Gastroesophageal sphincter (tissue), 4 donors: ENCODE data around the gene POU2AF2. TPM values are rescaled to one million over a fixed set of nuclear protein-coding genes. Genes with fewer than 3 reads are reported as not detected.
"Not testable (repeated sequence)": the region's sequence is repeated elsewhere in the genome, so short reads cannot be mapped to it uniquely, and the experiment has no call there.

ENCODE experiments used
- ATAC-seq: fragments of 150-250 bp; one replicate; pipeline ENCODE4 v1.9.1; 2016; ENCODE audit warnings: mild to moderate bottlenecking, moderate library complexity
- H3K27ac ChIP-seq, 4 donors: fragments of 200-600 bp; sonication (generic) in 3 of 4; 1 replicate in 3 of 4; 2 replicates in 1 of 4; pipeline ENCODE4 v1.5.1; 2016 to 2019
- H3K27me3 ChIP-seq: fragments of 200-600 bp; sonication (generic); one replicate; pipeline ENCODE4 v1.5.1; 2019
- H3K36me3 ChIP-seq, 2 donors: fragments of 200-600 bp; sonication (generic); one replicate each; pipeline ENCODE4 v1.5.1; 2019; ENCODE audit warnings: control low read depth in 1 of 2
- H3K4me1 ChIP-seq, 3 donors: fragments of 200-600 bp; sonication (generic); 1 replicate in 2 of 3; 2 replicates in 1 of 3; pipeline ENCODE4 v1.5.1; 2016 to 2019; ENCODE audit warnings: control low read depth in 2 of 3
- H3K4me3 ChIP-seq, 2 donors: fragments of 200-600 bp; sonication (generic); one replicate each; pipeline ENCODE4 v1.5.1; 2019; ENCODE audit warnings: mild to moderate bottlenecking in 1 of 2, moderate library complexity in 1 of 2
- H3K9me3 ChIP-seq, 3 donors: fragments of 200-600 bp; sonication (generic); one replicate each; pipeline ENCODE4 v1.5.1; 2017 to 2019; ENCODE audit warnings: control low read depth in 2 of 3
- EP300 ChIP-seq: sonication (generic); formaldehyde crosslinking; IDR thresholded peaks from one replicate; pipeline ENCODE4 v1.6.1; 2017; ENCODE audit warnings: antibody characterized with exemption, mild to moderate bottlenecking
- POLR2A ChIP-seq, 2 donors: fragments of 450-650 bp; IDR thresholded peaks; one replicate each; pipeline ENCODE4 v1.6.1; 2017; ENCODE audit warnings: antibody characterized with exemption in 2 of 2, mild to moderate bottlenecking in 2 of 2, moderate library complexity in 1 of 2
- POLR2AphosphoS5 ChIP-seq: sonication (generic); formaldehyde crosslinking; IDR thresholded peaks from one replicate; pipeline ENCODE4 v1.6.1; 2017; ENCODE audit warnings: antibody characterized with exemption
- WGBS, 2 donors: methylation state at CpG; one replicate each; pipeline ENCODE4 v1.1.5; 2018; ENCODE audit warnings: low coverage in 1 of 2; 5-methylcytosine and 5-hydroxymethylcytosine counted together
- total RNA-seq, 4 donors: library from RNA; depleted of rRNA; stranded (reverse); fragments of >200 nt; gene quantifications; one replicate each; pipeline ENCODE4 v1.1.0, GENCODE V29; 2016
- TF ChIP-seq, protein P1 (sequence below), 4 experiments: fragments of 200-600 bp in 2 of 4; fragments of 450-650 bp in 2 of 4; sonication (generic) in 1 of 4; IDR thresholded peaks; one replicate each; pipeline ENCODE4 v1.5.1; 2017 to 2019; ENCODE audit warnings: antibody characterized with exemption in 4 of 4, mild to moderate bottlenecking in 2 of 4, moderate library complexity in 2 of 4

The POU2AF2 gene
- total RNA-seq, 4 donors from 2014 or later = 0.59 to 0.81 TPM; not detected in 2

DNA sequence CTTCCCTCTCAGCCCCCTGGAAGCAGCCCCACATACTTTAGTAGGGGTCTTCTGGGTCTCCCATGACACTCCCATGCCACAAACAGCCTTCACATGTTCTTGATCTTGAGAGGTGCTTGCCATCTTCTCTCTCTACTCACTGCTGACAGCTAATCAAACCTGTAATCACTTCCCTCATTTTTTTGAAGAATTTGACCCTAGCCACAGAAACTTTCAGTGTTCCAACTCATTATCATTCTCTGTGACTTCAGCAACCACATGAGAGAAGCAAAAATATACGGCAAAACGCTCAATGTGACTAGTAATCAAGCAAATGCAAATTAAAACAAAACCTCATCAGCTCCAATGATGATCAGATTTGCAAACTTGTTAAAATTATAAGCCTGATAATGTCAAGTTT lies 38.3 kb upstream of the POU2AF2 start:
- 93 to 100% methylated on average over 2 of the region's 2 CpGs for WGBS, 2 donors
- TF ChIP-seq POLR2A (IDR thresholded peaks at IDR 0.05) = no peak
- no peak for TF ChIP-seq EP300
- TF ChIP-seq, protein P1, sequence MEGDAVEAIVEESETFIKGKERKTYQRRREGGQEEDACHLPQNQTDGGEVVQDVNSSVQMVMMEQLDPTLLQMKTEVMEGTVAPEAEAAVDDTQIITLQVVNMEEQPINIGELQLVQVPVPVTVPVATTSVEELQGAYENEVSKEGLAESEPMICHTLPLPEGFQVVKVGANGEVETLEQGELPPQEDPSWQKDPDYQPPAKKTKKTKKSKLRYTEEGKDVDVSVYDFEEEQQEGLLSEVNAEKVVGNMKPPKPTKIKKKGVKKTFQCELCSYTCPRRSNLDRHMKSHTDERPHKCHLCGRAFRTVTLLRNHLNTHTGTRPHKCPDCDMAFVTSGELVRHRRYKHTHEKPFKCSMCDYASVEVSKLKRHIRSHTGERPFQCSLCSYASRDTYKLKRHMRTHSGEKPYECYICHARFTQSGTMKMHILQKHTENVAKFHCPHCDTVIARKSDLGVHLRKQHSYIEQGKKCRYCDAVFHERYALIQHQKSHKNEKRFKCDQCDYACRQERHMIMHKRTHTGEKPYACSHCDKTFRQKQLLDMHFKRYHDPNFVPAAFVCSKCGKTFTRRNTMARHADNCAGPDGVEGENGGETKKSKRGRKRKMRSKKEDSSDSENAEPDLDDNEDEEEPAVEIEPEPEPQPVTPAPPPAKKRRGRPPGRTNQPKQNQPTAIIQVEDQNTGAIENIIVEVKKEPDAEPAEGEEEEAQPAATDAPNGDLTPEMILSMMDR (IDR thresholded peaks at IDR 0.05) = no peak
- TF ChIP-seq POLR2AphosphoS5 = no peak
- H3K27ac ChIP-seq = no peak overlapping the region

DNA sequence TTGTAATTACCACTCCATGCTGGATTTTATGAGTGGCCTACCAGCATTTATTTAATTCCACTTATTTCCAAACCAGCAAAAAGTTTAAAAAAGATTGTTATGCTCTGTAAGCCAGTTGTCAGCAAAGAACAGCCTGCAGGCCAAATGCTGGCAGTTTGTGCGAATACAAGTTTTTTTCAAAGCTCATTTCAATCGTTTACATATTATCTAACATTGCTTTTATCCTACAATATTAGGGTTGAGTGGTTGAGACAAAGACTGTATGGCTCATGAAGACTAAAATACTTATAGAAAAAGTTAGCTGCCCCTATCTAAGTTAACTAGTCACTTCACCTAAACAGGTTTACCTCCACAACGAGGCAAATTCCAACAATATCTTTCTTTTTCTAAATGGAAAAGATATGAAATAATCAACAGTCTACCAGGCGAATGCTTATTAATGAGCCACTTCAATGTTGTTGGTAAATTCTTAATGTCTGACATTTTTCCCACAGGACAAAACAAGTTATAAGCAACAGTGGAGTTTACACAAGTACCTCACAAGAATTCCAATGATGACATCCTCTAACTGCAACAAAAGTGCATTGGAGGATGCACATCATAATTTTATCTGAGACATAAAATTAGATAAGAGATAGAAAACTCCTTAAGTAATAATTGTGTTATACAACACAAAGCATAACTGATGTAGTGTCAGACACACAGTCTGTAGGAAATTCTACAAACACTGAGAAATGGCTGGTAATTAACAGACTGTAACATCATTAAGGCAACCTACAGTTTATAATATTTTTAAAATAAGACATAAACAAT lies 35.8 kb upstream of the POU2AF2 start:
- WGBS, 2 donors = 63 to 65% methylated on average over 4 of the region's 4 CpGs
- no peaks in the 10 kb centered on the region for H3K27me3 ChIP-seq
- no peak overlapping the region for H3K27ac ChIP-seq
- no peaks in the 10 kb centered on the region for H3K9me3 ChIP-seq
- no peak overlapping the region for H3K4me3 ChIP-seq
- no peaks in the 10 kb centered on the region for H3K4me1 ChIP-seq
- TF ChIP-seq POLR2A (IDR thresholded peaks at IDR 0.05) = no peak
- TF ChIP-seq POLR2AphosphoS5 = no peak
- no peak for TF ChIP-seq EP300
- TF ChIP-seq, protein P1 (IDR thresholded peaks at IDR 0.05) = no peak
- no peak for ATAC-seq
- no peaks in the 10 kb centered on the region for H3K36me3 ChIP-seq

More for the DNA sequence above, 38.3 kb upstream of the POU2AF2 start:
- ATAC-seq = no peak
- Histone ChIP-seq H3K9me3 (no peaks in the 10 kb centered on the region), H3K36me3 (no peaks in the 10 kb centered on the region), H3K27me3 (no peaks in the 10 kb centered on the region), H3K4me1 (no peaks in the 10 kb centered on the region), H3K4me3 (no peak overlapping the region)

DNA sequence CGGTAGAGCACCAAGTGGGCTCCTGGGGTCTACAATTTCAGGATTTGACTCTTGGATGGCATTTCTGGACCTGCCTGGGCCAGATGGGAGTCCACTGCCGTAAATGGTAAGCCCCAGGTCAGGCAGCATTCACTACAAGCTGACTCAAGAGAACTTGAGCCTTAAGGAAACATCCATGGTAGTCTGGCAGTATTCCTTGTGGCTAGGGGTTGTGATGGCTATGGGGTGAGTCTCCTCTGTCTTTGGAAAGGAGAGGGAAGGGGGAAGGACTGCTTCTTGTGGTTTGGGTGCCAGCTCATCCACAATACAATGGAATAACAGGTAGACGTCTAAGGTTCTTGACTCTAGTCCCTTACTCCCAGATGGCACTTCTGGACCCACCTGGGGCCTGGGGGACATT lies 32.3 kb upstream of the POU2AF2 start:
- Histone ChIP-seq H3K4me1 (no peaks in the 10 kb centered on the region), H3K36me3 (no peaks in the 10 kb centered on the region), H3K4me3 (no peak overlapping the region), H3K9me3 (no peaks in the 10 kb centered on the region), H3K27me3 (no peaks in the 10 kb centered on the region), H3K27ac (no peak overlapping the region)
- ATAC-seq = no peak
- TF ChIP-seq EP300 = no peak
- TF ChIP-seq, protein P1 (IDR thresholded peaks at IDR 0.05) = no peak
- TF ChIP-seq POLR2A (IDR thresholded peaks at IDR 0.05) = no peak
- no peak for TF ChIP-seq POLR2AphosphoS5
- WGBS, 2 donors = 100% methylated on average over 1 of the region's 3 CpGs

DNA sequence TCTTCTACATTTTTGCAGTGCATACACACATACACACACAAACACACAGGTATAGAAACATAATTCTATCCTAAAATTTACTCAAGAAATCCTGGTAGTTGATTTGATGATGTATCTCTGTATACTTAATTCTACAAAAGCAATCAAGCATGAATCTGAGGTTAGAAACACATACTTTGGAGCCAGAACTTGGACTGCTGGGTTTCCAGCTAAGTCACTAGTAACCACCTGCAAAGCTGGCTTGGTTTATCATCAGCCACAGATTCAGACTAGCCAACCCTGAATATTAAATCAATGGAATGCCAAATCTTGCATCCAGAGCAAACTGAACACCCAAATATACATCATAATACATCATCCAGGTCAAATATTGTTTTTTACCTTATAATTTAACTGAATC lies 24.8 kb upstream of the POU2AF2 start:
- no peak for TF ChIP-seq POLR2A (IDR thresholded peaks at IDR 0.05)
- TF ChIP-seq, protein P1 (IDR thresholded peaks at IDR 0.05) = no peak
- no peak for TF ChIP-seq EP300
- TF ChIP-seq POLR2AphosphoS5 = no peak

DNA sequence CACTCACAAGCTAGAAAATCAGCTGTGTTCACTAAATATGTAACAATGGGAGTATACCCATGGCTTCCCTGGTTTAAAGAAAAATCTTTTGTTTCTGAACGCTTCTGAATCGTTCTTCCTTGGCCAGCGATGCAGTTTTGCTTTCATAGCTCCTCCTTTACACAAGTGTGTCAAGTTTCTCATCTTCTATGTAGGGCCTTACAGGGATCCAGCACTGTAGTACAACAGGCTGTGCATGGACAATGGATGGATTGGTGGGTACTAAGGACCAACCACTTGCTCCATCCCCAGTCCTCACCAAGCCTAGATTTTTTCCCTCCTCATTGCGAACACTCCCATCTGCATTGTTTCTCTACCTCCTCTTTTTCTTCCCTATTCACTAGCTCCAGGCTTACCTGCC lies 24.3 kb upstream of the POU2AF2 start:
- 68 to 98% methylated on average over 4 of the region's 4 CpGs for WGBS, 2 donors
- no peak overlapping the region for H3K27ac ChIP-seq
- ATAC-seq = no peak
- no peak overlapping the region for H3K4me3 ChIP-seq
- H3K27me3 ChIP-seq = no peaks in the 10 kb centered on the region
- TF ChIP-seq POLR2AphosphoS5 (no peak), POLR2A (IDR thresholded peaks at IDR 0.05) (no peak), EP300 (no peak)
- TF ChIP-seq, protein P1 (IDR thresholded peaks at IDR 0.05) = no peak
- H3K4me1 ChIP-seq = no peaks in the 10 kb centered on the region
- H3K36me3 ChIP-seq = no peaks in the 10 kb centered on the region
- peaks cover 0 to 4% (median 0%) of the 10 kb centered on the region in 3 donors for H3K9me3 ChIP-seq

More for the DNA sequence above, 24.8 kb upstream of the POU2AF2 start:
- H3K27me3 ChIP-seq = no peaks in the 10 kb centered on the region
- H3K4me3 ChIP-seq = no peak overlapping the region
- no peaks in the 10 kb centered on the region for H3K36me3 ChIP-seq
- no peak for ATAC-seq
- H3K27ac ChIP-seq = no peak overlapping the region
- peaks cover 0 to 4% (median 0%) of the 10 kb centered on the region in 3 donors for H3K9me3 ChIP-seq
- H3K4me1 ChIP-seq = no peaks in the 10 kb centered on the region

DNA sequence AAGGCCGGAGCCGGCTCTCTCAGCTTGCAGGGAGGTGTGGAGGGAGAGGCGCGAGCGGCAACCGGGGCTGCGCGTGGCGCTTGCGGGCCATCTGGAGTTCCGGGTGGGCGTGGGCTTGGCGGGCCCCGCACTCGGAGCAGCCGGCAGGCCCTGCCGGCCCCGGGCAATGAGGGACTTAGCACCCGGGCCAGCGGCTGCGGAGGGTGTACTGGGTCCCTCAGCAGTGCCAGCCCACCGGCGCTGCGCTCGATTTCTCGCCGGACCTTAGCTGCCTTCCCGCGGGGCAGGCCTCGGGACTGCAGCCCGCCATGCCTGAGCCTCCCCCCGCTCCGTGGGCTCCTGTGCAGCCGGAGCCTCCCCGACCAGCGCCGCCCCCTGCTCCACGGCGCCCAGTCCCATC lies 23.6 kb upstream of the POU2AF2 start:
- ATAC-seq, H3K4me3 ChIP-seq, H3K36me3 ChIP-seq, H3K4me1 ChIP-seq, H3K27ac ChIP-seq, H3K9me3 ChIP-seq, H3K27me3 ChIP-seq: not testable (repeated sequence)
- no CpG with 5 or more reads among the region's 39 CpGs for WGBS, 2 donors

DNA sequence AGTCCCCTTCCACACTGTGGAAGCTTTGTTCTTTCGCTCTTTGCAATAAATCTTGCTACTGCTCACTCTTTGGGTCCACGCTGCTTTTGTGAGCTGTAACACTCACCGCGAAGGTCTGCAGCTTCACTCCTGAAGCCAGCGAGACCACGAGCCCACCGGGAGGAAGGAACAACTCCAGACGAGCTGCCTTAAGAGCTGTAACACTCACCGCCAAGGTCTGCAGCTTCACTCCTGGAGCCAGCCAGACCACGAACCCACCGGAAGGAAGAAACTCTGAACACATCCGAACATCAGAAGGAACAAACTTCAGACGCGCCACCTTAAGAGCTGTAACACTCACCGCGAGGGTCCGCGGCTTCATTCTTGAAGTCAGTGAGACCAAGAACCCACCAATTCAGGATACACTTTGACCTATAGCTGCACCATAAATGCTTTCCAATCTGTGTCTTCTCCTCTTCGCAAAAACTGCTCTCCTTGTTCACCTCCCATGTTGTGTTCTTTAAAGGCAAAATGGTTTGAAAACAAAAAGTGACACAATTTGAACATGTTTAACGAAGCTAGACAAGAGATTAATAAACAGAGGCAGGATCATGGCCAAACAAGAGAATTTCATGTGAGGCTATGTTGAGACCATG lies 22.6 kb upstream of the POU2AF2 start:
- not testable (repeated sequence) for H3K36me3 ChIP-seq, H3K4me3 ChIP-seq, H3K27me3 ChIP-seq, H3K27ac ChIP-seq, H3K9me3 ChIP-seq, ATAC-seq, H3K4me1 ChIP-seq
- 89 to 97% methylated on average over 3 to 7 of the region's 20 CpGs for WGBS, 2 donors
